Endothelial cell of hepatic sinusoid (primary cell): ENCODE measurements around the gene TNS1.

Experiments
- in situ Hi-C: cut with HindIII; loops from 2 replicates; pipeline ENCODE4 v1.10.0; 2017; ENCODE audit warnings: low sequenced_read_pairs

The TNS1 gene

DNA sequence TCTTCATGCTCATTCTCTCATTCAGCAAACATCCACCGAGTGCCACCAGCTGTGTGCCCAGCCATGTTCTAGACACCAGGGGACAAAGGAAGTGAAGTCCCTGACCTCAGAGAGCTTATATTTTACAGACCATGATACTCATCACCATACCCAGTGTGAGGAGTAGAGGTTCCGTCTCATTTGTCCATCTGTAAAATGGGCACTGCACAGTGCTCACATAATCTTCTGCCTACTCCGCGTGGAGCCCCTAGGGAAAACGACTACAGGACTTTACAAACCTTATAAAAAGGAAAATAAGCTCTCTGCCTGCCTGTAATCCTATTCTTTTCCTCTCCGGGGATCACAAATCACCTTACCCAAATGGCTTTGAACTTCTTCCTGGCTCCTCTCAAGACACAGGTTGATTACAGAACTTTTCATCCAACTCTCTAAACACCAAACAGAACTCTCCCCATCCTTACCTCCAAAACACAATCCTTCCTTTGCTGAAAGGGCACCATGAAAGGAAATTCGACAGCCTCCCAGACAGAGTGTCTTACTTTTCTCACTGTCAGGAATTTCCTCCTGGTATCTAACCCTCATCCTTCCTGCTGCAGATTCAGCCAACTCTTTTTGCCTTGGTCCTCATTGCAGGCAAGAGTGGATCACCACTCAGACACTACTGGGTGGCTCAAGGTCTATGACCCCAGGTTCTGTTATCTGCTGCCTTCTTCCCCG lies 99.5 kb downstream of the TNS1 start:
- in situ Hi-C loops, result no loop called here

- in situ Hi-C loops, result no loop called here
These were observed 100.2 kb downstream of the TNS1 start for GRCh38 chr2:217902379-217903141.

GRCh38 chr2:217901835-217902378 lies 100.9 kb downstream of the TNS1 start:
- in situ Hi-C loops, result no loop called here

DNA sequence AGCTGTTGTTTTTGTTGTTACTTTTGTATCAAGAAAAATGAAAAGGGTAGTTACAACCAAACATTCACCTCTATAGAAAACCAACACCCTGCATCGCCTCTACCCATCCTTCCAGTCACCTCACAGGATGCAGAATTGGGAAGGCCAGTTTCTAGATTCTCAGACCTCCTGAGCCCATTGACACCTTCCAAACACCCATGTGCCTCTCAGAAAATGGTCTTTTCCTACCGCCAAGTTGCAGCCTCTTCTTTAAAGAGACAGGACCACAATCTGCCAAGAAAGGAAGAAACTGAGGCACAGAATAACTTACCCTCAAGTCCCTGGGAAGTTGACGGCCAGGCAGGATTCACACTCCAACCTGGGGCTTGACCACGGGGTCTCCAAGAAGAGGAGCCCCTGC lies 101.4 kb downstream of the TNS1 start:
- in situ Hi-C loops, result no loop called here

DNA sequence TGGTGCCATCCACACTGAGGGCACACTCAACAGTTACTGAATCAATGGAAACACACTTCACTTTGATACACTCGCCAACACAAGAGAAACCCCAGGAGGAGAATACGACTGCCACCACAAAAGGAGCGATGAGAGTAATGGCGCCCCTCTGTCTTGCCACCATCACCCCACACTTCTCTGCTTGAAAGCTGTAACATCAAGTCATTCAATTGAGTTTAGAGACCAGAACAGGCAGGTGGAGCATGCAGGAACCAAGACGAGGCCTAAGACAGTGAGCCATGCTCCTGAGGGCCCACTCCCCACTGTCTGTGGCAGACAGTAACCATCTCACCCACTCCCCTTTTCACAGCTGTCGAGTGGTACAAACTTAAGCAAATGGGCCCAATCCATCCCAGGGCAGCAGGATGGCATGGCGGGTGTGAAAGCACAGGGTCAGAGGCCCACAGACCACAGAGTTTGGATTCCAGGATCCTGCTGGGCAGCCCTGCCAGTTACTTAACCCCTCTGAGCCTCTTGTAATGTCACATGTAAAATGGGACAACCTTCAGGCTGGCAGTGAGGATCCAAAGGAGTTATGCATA lies 101.9 kb downstream of the TNS1 start:
- in situ Hi-C loops, result no loop called here

DNA sequence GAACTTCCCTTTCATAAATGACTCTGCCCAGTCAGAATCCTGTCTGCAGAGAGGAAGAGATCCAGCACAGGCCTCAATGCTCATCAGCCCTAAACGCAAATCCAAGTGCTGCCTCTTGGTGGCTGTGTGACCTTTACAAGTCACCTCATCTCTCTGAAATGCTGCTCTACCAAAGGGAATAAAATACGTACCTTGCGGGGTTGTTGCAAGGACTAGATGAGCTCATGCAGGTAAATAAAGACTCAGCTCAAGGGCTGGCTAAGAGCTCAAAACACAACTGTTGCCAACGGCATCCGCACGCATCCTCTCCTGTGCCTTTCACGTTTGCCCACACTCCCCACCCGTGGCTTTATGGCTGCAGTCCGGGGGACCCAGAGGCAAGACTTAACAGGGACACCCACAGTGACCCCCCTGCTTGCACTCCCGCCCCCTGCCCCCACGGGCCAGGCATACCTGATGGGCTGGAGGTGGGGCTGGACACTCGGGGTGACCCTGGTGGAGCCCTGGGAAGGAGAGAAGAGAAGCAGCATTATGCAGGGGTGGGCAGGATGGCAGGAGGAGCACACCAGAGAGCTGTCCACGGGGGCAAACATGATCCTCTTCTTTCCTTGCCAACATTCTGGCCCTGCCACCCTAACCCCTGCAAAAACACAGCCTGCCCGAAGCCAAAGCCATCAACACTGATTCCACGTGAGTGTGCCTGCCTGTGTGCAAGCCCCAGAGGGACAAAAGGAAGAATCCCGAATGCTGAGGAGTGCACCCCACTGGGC lies 102.6 kb downstream of the TNS1 start:
- in situ Hi-C loops, result no loop called here

DNA sequence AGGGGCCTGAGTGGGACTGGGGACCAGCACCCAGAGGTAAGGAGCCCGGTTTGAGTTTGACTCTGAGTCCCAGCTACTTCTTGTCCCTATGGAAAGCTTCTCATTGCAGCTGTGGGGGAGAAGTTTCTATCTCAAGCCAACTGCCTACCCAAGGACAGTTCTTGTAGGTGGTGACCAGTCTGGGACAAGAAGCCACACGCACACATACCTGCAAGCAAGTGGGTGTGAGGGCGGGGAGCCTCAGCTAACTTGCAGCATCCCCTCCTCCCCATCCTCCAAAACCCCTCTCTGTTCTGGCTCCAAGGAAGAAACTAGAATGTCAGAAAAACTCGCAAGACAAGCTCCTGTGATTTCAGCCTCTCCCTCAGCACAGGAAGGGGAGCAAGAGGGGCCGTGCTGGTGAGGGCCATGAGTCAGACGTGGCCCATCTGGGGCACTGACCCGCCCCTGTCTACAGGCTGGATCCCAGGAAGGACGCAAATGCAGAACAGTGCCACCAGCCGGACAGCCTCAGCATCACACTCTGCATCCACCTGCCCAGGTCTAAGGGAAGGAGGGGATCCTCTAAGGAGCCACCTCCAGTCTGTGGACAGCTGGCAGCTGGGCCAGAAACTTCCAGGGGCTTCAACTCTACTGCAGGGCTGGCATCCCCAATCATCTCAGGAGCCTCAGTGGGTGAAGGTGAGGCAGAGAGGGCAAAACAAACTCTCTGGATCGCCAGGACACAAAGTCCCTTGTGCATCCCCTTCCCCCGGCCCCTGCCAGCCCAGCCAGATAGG lies 103.4 kb downstream of the TNS1 start:
- in situ Hi-C loops, result no loop called here

DNA sequence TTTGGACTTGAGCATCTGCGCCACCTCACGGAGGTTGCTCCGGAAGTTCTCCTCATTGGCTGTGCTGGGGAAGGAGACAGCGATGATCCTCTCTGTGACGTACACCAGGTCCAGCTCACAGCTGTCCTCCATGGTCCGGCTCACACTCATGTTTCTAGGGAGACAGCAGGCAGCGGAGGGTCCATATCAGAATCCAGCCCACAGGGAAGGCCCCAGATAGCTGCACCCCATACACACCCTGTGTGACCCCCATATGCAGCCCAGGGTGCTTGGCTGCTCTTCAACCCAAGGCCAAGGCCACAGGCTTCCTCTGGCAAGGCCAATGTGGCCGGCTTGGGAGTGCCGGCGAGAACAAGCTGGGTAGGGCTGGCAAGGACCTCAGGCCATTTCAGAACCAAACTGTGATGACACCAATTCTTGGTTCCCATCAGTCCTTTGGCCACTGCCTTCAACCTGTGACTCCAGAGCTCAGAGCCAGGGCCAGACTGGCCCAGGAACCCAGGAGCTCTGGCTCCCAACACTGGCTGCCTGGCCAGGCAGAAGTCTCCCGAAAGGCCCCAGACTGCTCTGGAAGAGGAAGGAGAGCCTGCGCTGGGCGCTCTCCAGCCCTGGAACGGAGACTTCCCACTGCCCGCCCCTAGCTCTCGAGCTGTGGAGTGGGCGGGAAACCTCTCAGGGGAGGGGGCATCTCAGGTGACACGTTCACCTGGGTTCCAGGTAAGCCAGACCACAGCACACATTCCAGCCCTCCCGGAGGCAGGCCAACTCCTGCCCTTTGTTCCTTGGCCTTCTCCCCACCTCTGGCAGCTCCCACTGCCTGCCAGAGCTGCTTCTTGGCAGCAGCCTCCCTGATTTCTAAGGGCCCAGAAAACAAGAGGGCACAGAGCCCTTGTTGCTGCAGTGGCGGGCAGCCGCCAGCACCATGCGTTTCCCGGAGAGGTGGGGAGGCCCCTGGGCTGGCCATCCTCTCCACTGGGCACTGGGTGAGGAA lies 104.7 kb downstream of the TNS1 start:
- in situ Hi-C loops, result no loop called here

- in situ Hi-C loops, result no loop called here
These were observed 105.6 kb downstream of the TNS1 start for GRCh38 chr2:217897091-217897715.

GRCh38 chr2:217895070-217895635 lies 107.6 kb downstream of the TNS1 start:
- in situ Hi-C loops, result no loop called here

DNA sequence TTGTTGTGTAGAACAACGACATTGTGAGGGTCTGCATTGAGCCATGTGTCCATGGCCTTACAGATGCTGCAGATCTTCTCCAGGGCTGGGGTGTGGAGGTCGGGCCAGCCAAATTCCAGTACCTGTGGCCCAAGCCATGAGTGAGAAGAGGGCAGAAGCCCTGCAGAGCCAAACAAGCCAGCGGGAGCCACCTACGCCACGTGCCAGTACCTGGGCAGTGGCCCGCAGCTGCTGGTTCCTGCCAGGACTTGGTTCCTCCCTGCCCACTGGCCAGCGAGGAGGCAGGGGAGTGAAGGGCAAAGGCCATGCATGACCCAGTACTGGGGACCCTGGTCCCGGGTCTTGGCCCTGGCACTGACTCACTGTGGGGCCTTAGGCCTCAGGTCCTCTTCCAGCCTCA lies 109.4 kb downstream of the TNS1 start:
- in situ Hi-C loops, result loop anchor here (5.0 kb wide), 1 partner anchor 106 kb away; no protein-coding TSS in a partner anchor

DNA sequence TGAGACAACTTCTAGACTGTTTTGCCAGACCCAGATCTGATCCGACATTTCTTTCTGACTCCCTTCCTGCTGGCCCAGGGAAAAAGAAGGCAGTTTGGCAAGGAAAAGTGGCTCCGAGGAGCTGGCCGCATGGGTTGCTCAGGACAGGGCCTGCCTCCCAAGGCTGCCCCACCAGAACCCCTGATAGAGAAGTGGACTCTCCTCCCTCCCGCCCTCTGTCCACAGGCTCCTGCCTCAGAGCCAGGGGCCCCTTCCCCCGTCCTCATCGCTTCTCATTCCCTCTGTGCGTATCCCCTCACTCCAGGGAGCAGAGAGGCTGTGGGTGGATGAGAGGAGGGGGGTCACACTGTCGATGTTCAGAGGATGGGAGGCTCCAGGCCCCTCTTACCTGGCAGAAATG lies 110.2 kb downstream of the TNS1 start:
- in situ Hi-C loops, result loop anchor here (5.0 kb wide), 1 partner anchor 105 kb away; no protein-coding TSS in a partner anchor

GRCh38 chr2:217890445-217890844 lies 112.3 kb downstream of the TNS1 start:
- in situ Hi-C loops, result loop anchor here (5.0 kb wide), 1 partner anchor 103 kb away; no protein-coding TSS in a partner anchor

DNA sequence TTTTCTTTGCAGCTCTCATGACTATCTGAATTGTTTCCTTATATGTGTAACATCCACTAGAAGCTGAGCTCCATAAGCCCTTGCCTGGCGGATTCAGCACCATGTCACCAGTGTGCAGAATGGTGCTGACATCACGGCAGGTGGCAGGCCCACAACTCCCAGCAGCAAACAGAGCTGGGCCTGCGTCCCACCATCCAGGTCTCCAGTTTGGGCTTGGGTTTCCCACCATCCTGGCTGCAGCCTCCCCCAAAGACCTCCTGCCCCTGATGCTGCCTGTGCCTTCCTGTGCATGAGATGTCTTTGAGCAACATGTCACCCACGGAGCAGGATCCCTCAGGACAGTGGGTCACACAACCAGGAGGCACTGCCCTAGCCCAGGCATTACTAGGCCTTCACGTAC lies 113.1 kb downstream of the TNS1 start:
- in situ Hi-C loops, result loop anchor here (5.0 kb wide), 1 partner anchor 102 kb away; no protein-coding TSS in a partner anchor

DNA sequence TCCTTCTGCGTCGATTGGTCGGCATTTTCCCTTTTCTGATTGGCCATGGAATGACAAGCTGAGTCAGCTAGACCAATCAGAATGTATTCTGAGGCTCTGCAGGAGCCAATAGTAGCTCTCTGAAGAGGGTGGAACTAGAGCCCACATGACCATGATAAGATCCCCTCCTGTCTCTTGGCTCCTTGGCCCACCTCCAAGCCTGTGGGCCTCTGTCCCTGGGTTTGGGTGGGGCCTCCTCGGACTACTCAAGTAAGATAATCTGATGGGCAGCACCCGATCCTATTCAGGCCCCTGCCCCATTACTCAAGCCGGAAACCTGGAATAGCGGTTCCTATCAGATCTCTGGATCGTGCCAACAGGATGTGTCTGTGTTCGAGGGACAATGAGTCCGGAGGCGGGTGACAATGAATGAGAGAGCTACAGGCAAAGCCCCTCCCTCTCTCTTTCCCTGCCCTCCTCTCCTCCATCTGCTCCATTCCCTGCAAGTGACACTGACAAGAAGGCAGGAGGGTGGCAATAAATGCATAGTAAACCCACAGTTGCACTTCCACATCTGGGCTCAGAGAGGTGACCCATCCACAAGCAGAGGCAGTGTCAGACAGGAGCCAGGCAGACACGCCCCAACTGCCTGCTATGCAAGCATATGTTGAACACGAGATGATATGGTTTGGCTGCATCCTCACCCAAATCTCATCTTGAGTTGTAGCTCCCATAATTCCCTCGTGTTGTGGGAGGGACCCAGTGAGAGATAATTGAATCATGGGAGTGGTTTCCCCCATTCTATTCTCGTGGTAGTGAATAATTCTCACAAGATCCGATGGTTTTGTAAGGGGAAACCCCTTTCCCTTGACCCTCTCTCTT lies 114.7 kb downstream of the TNS1 start:
- in situ Hi-C loops, result no loop called here

DNA sequence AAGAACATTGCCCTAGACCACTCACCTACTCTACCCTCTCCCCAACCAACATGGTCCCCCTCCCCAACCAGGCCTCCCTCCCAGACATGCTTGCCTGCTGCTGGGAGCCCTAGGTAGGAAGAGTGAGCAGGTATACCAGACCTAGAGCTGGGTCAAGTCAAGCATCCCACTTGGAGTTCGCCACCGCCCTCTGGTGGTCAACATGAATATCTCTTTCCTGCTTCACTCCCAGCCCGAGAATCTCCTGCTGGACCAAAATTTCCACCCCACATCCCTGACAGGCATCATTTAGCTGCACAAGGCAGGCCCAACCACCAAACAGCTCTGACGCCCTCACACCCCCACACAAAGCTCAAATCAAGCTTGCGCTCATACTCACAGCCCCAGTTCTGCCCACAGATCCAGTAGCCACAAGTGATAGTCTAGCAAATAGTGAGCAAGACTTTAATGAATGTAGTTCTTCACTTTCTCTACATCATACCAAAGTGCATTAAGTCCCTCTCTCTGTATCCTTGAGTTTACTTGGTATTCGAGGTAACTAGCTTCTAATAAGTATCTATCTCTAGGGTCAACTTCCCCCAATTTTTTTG lies 116.0 kb downstream of the TNS1 start:
- in situ Hi-C loops, result no loop called here

DNA sequence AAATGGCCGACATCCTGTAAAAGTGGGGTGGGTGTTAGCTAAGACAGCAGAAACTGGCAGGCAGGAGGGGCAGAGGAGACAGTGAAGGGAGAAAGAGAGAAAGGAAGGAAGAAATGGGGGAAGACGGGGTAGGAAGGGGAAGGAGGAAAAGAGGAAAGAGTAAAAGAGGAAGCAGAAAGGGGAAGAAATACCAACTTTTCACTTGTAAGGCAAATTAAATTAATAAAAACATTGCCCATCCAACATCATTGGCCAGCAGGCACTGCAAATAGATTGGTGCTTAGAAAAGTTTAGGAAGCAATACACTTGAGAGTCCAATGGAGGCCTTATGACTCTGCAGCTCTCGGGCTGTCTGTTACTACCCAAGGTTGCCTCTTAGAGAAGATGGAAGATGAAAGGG lies 116.7 kb downstream of the TNS1 start:
- in situ Hi-C loops, result no loop called here
